HG02840 (cell line): ENCODE data around the gene HCRT.
"Not testable (repeated sequence)": the region's sequence is repeated elsewhere in the genome, so short reads cannot be mapped to it uniquely, and the experiment has no call there.

Source experiments
- ATAC-seq: cut with Tn5 transposase; IDR thresholded peaks from one replicate; pipeline ENCODE4 v1.9.1; 2021; ENCODE audit warnings: mild to moderate bottlenecking, moderate library complexity, moderate number of reproducible peaks; ENCODE audit not compliant: unreplicated experiment, low FRiP score

The HCRT gene

GRCh38 chr17:42146911-42147607 lies 38.2 kb downstream of the HCRT start:
- ATAC-seq: no peak

DNA sequence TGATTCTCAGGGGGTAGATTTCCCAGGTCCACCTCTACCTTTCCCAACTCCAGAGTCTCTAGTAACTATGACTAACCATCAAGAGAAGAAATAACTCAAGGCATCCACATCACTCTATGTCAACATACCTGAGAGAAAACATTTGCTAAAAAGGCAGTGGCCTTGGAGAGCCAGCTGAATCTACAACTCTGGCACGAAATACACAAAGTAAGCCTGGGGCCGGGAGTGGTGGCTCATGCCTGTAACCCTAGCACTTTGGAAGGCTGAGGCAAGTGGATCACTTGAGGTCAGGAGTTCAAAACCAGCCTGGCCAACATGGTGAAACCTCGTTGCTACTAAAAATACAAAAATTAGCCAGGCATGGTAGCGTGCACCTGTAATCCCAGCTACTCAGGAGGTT lies 42.1 kb downstream of the HCRT start:
- not testable (repeated sequence) for ATAC-seq

DNA sequence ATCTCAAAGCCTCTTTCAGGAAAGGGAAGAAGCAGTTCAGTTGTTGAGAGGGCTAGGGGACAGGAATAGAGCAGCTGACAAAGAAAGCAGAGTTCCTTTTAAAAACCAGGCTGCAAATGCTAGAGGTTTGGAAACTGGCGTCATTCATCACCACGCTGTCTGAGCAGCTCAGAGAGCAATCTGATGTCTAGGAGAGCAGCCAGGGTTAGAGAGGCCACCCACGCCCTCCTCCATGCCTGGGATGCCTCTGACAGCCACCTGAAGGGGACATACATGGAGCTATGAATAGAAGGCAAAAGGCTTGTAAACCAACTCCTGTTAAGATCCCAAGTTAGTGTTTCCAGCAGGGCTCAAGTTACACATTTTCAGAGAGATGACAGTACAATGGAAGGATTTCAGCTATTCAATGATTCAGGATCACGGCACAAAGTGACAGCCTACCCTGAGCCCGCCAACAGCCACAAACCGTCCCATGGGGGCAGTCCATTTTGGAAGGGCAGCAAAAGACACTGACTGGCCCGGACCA lies 42.8 kb downstream of the HCRT start:
- ATAC-seq: no peak

- ATAC-seq: no peak
Measured at GRCh38 chr17:42141382-42141781, 43.9 kb downstream of the HCRT start.

DNA sequence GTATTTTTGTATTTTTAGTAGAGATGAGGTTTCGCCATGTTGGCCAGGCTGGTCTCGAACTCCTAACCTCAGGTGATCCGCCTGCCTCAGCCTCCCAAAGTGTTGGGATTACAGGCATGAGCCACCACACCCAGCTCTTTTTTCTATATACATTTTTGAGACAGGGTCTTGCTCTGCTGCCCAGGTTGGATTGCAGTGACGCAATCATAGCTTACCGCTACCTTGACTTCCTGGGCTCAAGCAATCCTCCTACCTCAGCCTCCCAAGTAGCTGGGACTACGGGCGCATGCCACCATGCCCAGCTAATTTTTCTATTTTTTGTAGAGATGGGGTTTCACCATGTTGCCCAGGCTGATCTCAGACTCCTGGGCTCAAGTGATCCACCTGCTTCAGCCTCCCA lies 44.6 kb downstream of the HCRT start:
- not testable (repeated sequence) for ATAC-seq

DNA sequence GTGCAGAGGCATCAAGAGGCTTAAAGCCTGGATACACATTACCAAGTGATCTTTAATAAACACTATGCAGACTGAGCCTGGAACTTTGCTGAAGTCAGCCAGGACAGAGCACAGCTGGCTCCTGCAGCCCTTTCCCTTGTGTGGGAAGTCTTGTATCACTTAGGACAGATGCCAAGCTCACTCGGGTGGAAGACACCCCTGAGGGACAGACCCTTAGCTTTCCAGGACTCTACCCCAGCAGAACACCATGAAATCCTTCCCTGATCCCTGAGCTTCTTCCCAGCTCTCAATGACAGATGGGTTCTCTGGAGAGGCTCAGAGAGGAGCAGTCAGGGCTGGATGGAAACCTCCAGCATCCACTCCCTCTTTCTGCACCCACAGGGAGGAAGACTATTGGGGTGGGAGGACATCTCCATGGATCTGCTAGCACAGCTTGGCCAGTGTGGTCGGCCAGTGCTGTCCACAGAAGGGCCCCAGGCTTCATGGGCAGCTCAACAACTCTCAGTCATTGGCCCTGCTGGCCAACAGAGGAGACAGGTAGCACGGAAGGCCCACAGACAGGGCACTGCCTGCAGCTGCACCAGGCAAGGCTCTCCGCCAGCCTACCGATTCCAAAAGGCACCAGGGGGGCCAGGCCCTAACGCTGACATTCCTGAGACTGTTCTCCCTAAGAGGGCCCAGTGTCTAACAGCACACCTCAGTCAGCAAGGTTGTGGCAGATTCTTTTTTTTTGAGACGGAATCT lies 46.3 kb downstream of the HCRT start:
- ATAC-seq: no peak

- ATAC-seq: no peak
Measured at GRCh38 chr17:42136654-42137051, 48.6 kb downstream of the HCRT start.

- ATAC-seq: no peak
Measured at GRCh38 chr17:42135664-42136653, 49.3 kb downstream of the HCRT start.

GRCh38 chr17:42135151-42135550 lies 50.1 kb downstream of the HCRT start:
- ATAC-seq: no peak
